Activated CD8-positive, alpha-beta memory T cell treated with anti-CD3 and anti-CD28 coated beads for 48 hours (primary cell): Measurements from ENCODE around the gene ZNF580.

Experiments
- DNase-seq, 3 experiments: peaks; one replicate each; pipeline ENCODE4 v3.0.0-alpha.2; 2020; ENCODE audit warnings: low read depth in 2 of 3, low spot score in 2 of 3

The ZNF580 gene

GRCh38 chr19:55675661-55676354, 35.0 kb downstream of the ZNF580 start:
- no peak for DNase-seq

DNA sequence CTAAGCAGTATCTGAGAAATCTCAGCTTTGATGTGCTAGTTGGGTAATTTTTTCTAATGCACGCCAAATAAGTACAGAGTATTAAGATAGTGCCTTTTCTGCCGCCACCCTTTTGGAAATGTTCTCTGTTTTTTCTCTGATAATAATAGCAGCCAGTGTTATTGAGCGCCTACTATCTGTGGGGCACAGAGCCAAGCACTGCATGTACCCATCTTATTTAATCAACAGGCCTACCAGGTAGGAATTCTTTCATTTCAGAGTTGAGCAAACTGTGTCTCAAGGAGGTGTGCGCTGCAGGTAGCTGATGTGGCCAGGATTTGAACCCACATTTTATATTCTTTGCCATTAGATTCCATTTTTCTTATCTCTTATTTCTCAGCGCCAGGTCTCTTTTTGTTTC, 35.6 kb downstream of the ZNF580 start:
- DNase-seq = no peak

DNA sequence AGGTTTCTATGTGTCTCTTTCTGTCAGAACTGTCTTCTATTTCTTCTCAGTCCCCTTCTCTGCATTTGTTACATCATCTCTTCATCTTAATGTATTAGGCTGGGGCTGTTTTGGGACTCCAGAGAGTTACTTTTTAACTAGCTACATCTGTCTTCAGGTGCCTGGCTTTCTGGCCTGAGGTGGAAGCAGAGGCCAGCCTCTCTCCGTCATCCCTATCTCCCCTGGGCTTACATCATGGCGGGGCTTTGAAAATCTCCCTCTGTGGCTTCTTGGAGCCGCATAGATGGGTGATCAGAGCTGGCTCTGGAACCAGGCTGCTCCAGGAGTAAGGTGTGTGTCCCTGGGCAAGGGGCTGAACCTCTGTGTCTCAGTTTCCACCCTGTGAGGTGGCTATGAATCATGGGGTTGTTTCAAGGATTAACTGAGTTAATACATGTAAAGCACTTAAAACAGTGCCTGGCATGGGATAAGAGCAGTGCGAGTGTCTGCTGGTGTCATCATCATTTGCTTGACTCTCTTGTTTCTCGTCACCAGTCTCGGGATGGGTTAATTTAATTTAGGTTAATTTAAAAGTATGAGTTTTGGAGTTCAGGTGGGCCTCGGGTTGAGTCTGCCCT, 36.2 kb downstream of the ZNF580 start:
- DNase-seq = no peak

GRCh38 chr19:55677572-55678028, 36.8 kb downstream of the ZNF580 start:
- no peak for DNase-seq

DNA sequence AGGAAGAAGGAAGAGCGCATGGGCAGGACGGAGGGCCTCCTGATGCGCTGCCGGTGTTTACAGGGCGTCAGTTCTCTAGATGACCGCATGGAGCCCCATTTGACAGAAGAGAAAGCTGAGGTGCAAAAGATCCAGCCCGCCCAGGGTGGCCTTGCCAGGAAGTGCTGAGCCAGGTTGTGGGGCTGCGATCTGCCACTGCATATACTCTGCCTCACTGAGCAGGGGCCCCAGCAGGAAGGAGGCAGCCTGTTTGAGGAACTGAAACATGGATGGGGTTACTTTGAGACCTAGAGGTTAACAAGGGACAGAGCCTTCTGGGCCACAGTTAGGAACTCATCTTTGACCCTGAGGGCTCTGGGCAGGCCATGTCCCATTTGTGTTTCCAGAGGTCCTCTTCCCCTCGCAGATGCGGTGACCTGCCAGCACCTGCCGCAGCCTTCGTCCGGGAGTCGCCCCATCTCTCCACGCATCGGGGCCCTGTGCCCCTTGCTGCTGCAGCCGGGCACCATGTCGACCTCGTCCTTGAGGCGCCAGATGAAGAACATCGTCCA, 37.4 kb downstream of the ZNF580 start:
- no peak for DNase-seq

- DNase-seq = no peak
Observed at GRCh38 chr19:55679343-55680257, 38.8 kb downstream of the ZNF580 start.

DNA sequence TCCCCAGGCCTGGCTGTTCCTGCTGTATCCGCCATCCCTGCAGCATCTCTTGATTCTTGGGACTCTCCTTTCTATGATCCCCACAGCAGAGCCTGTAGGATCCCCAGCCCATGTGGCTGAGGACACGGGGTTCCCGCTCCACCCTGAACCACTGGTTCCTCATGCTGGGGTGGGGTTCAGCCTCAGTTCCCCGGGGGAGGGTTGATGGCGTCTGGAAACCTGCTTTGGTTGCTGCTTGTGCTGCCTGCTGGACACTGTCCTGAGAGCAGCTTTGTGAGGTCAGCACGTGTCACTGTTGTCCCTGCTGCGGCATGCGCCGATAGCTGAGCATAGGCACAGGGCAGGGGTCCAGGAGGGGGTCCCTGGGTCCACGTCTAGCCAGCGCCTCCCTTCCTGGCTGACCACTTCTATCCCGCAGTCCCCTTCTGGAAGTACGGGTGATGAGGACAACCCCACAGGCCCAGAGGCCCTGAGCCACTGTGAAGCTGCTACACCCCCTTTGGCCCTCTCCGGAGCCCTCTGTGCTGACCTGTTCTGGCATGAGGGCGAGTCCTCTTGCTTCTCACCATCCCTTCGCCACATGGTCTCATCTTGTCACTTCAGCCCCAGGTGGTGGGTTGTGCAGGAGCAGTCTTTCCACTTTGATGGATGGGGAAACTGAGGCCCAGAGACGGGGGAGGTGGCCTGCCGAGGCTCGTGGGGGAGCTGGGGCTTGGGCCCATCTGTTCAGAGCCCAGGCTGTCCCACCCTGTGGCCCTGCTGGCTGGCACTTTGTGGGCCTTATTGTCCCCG, 39.7 kb downstream of the ZNF580 start:
- DNase-seq = no peak

GRCh38 chr19:55681131-55682092, 40.6 kb downstream of the ZNF580 start:
- no peak for DNase-seq

GRCh38 chr19:55683449-55684261, 42.9 kb downstream of the ZNF580 start:
- no peak for DNase-seq

DNA sequence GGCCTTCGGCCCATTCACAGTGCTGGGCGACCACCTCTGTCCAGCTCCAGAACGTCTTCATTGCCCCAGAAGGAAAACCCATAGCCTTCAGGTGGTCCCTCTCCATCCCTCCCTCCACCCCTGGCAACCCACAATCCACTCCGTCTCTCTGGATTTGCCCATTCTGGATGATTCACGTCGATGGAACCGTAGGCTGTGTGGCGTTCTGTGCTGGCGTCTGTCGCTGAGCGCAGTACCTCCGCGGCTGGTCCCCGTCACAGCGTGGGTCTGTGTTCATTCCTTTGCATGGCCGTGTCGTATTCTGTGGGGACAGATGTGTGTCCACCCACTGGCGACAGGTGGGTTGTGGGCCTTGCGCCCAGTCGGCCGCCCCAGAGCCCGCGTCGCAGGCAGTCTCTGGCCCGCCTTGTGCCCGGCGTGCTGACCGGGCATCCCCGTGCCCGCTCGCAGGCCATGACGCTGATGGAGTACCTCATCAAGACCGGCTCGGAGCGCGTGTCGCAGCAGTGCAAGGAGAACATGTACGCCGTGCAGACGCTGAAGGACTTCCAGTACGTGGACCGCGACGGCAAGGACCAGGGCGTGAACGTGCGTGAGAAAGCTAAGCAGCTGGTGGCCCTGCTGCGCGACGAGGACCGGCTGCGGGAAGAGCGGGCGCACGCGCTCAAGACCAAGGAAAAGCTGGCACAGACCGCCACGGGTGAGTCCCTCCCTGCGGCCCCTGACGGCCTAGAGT, 44.3 kb downstream of the ZNF580 start:
- DNase-seq = no peak

GRCh38 chr19:55685776-55686175, 45.0 kb downstream of the ZNF580 start:
- no peak for DNase-seq

GRCh38 chr19:55686311-55687050, 45.7 kb downstream of the ZNF580 start:
- DNase-seq = no peak

DNA sequence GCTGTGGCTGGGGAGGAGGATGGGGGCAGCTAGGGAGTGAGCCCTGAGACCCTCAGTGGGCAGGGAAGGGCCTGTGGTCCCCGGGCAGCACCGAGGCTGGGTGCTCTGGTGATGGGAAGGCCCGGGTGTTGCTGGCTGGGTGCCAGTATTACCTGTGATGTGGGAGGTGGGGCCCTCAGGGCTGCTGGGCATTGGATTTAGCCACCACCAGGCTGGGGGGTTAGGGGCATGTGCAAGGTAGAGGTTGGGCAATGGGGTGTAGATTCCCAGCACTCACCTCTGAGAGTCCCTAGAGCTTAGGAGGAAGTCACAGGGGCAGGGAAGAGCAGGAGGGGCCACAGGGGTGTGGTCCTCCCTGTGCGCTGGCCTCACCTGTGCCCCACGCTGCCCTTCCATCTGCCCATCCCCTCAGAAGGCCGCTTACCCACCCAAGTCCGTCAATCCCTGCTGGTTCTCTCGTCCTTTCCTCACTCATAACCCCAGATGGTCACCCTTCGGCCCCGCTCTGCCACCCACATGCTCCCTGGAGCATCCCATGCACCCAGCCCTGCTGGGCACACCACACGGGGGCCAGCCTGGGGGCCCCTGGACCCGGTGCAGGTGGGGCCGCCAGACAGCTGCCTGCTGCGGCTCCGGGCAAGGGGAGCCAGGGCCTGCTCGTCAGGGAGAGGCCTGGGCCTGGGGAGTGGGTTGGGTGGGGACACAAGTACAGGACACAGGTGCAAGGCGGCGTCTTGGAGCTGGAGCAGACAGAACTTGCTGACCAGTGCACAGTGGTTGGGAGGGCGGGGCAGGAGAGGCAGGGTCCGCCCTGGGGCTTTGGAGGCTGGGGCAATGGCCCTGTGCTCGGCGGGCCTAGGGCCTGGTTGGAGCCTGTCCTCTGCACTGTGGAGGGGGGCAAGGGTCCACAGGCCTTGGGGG, 46.7 kb downstream of the ZNF580 start:
- no peak for DNase-seq

GRCh38 chr19:55688422-55689218, 47.8 kb downstream of the ZNF580 start:
- DNase-seq = no peak

DNA sequence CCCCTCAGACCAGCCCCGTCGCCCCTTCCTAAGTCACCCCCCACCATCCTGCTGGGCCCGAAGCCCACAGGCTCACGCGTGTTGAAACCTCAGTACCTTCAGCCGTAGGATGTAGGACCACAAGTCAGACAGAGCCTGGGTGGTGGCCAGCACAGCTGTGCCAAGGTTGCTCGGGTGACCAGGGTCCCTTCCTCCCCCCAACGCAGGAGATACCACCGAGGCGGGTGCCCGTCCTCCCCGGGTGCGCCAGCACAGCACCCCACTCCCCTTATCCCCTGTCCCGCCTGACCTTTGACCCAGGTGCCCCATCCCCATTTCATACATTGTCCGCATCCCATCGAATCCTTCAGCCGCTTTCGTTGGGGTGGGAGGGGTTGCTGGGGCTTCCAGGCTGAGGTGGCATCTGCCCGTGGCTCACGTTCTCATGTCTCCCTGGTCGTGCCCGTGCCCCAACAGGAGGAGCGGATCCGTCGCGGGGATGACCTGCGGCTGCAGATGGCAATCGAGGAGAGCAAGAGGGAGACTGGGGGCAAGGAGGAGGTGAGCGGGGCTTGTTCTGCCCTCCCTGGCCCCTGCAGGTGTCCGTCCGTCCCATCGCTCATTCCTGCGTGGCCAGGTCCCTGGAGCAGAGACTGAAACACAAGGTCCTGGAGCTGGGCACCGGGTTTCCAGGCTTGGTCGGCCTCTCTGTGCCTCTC, 48.8 kb downstream of the ZNF580 start:
- DNase-seq = no peak
